B cell (primary cell): ENCODE data around the gene FASTK.

Source experiments
- CTCF ChIP-seq: fragments of 200-600 bp; IDR thresholded peaks from one replicate; pipeline ENCODE4 v1.8.0; 2022; ENCODE audit warnings: antibody characterized with exemption, mild to moderate bottlenecking
- EZH2 ChIP-seq: IDR thresholded peaks from 2 replicates; pipeline ENCODE4 v1.6.1; 2012; ENCODE audit warnings: borderline replicate concordance, low read depth, mild to moderate bottlenecking, moderate library complexity, low read length; ENCODE audit not compliant: insufficient read depth, poor library complexity, severe bottlenecking

- TF ChIP-seq CTCF (no peak), EZH2 (no peak)
Observed at GRCh38 chr7:151115836-151116418, 35.3 kb upstream of the FASTK start.
